HepG2 (cell line): ENCODE data around the gene WNT16. TPM values are rescaled to one million over a fixed set of nuclear protein-coding genes. Genes with fewer than 3 reads are reported as not detected.

Source experiments
- ATAC-seq: fragments of 200-7000 bp; cut with Tn5 transposase; 3 replicates; pipeline ENCODE4 v1.9.1; 2020; ENCODE audit warnings: mild to moderate bottlenecking, moderate library complexity
- BruUV-seq: library from RNA; stranded (reverse); fragments of 400-500 nt; replicated peaks from 2 replicates; lab custom pipeline; 2021; lab: Mats Ljungman, UMichigan
- CTCF ChIA-PET: fragments of 300-600 bp; formaldehyde crosslinking; extraction: SDS; loops from one replicate; lab custom pipeline; 2021; ENCODE audit warnings: low total read pairs, inconsistent platforms, low intra/inter-chr PET ratio; lab: Yijun Ruan, JAX
- POLR2A ChIA-PET: fragments of 350-600 bp; sonication (Branson Sonifier 250); formaldehyde crosslinking; loops from one replicate; lab custom pipeline; 2020; ENCODE audit warnings: antibody characterized with exemption, inconsistent platforms; lab: Yijun Ruan, JAX
- DNase-seq: peaks from one replicate; pipeline ENCODE4 v3.0.0-alpha.2; 2015; ENCODE audit warnings: low spot score
- FAIRE-seq: peaks from 3 replicates; lab custom pipeline; 2011; peaks lifted over from hg19 to GRCh38; lab: Jason Lieb, UNC
- H2AFZ ChIP-seq: one replicate; pipeline ENCODE4 v1.6.1; 2011; ENCODE audit warnings: low read length, inconsistent platforms
- H3K27ac ChIP-seq: fragments of 300-600 bp; 3 replicates; pipeline ENCODE4 v1.8.0; 2011; ENCODE audit warnings: mixed run types, mild to moderate bottlenecking, mixed read lengths, low read length, inconsistent platforms; ENCODE audit not compliant: insufficient read depth; ENCODE audit errors: extremely low read length
- H3K27me3 ChIP-seq, 2 experiments: fragments of 200-600 bp in 1 of 2; 2 replicates in 1 of 2; 3 replicates in 1 of 2; pipeline versions ENCODE4 v1.6.0 to v1.8.0; 2011; ENCODE audit warnings: low read length in 2 of 2, mild to moderate bottlenecking in 2 of 2, moderate library complexity in 2 of 2, inconsistent platforms in 1 of 2; ENCODE audit not compliant: insufficient read depth in 2 of 2, control insufficient read depth in 1 of 2
- H3K36me3 ChIP-seq, 2 experiments: fragments of 200-600 bp in 1 of 2; replicated peaks in 1 of 2; 2 replicates in 1 of 2; 3 replicates in 1 of 2; pipeline versions ENCODE4 v1.5.1 to v1.8.0; 2011; ENCODE audit warnings: low read length in 2 of 2, inconsistent platforms in 1 of 2; ENCODE audit not compliant: insufficient read depth in 2 of 2, control insufficient read depth in 1 of 2
- H3K4me1 ChIP-seq: 2 replicates; pipeline ENCODE4 v1.5.1; 2012; ENCODE audit warnings: low read length, inconsistent platforms; ENCODE audit not compliant: insufficient read depth
- H3K4me2 ChIP-seq: 2 replicates; pipeline ENCODE4 v1.6.0; 2011; ENCODE audit warnings: low read depth, low read length, inconsistent platforms
- H3K4me3 ChIP-seq, 3 experiments: fragments of 200-600 bp in 1 of 3; sonication (generic), shearing (Covaris generic) in 1 of 3; replicated peaks in 1 of 3; 2 replicates each; pipeline ENCODE4 v1.5.1; 2011 to 2016; ENCODE audit warnings: low read length in 3 of 3, inconsistent platforms in 2 of 3, low read depth in 2 of 3, mild to moderate bottlenecking in 2 of 3, control low read depth in 1 of 3, mixed read lengths in 1 of 3; ENCODE audit not compliant: insufficient read depth in 1 of 3
- H3K79me2 ChIP-seq: one replicate; pipeline ENCODE4 v1.6.1; 2011; ENCODE audit warnings: low read length, inconsistent platforms; ENCODE audit not compliant: insufficient read depth
- H3K9ac ChIP-seq: 2 replicates; pipeline ENCODE4 v1.6.0; 2011; ENCODE audit warnings: mild to moderate bottlenecking, low read depth, low read length, inconsistent platforms; ENCODE audit not compliant: insufficient read depth
- H3K9me3 ChIP-seq: 2 replicates; pipeline ENCODE4 v1.5.1; 2012; ENCODE audit warnings: mild to moderate bottlenecking, low read length
- H4K20me1 ChIP-seq: 2 replicates; pipeline ENCODE4 v1.6.0; 2011; ENCODE audit warnings: inconsistent platforms, mild to moderate bottlenecking, low read length, moderate library complexity; ENCODE audit not compliant: insufficient read depth
- PCBP2 ChIP-seq: fragments of 200-400 bp; formaldehyde crosslinking; optimal IDR thresholded peaks from 2 replicates; pipeline ENCODE3; 2018; ENCODE audit warnings: low read length, low read depth; ENCODE audit not compliant: poor library complexity, severe bottlenecking
- ZZZ3 ChIP-seq: sonication (generic); formaldehyde crosslinking; IDR thresholded peaks from 2 replicates; pipeline ENCODE4 v1.4.0; 2020; ENCODE audit warnings: missing genetic modification reagents, mild to moderate bottlenecking, borderline replicate concordance
- WGBS: methylation state at CpG from one replicate; pipeline ENCODE4 v1.1.6; 2017; ENCODE audit warnings: low lambda C conversion rate; 5-methylcytosine and 5-hydroxymethylcytosine counted together
- in situ Hi-C: cut with HindIII; loops from 2 replicates; pipeline ENCODE4 v1.10.0; 2017; ENCODE audit warnings: low pct_unique_long_range_greater_than_20kb; ENCODE audit not compliant: extremely low pct_ligation_motif_present
- intact Hi-C: fragments of 100-400 bp; cut with micrococcal nuclease; formaldehyde crosslinking; loops from one replicate; pipeline ENCODE4 v1.10.0; 2022; ENCODE audit not compliant: unreplicated experiment
- polyA plus RNA-seq, 8 experiments: library from polyadenylated mRNA; depleted of rRNA in 3 of 8; stranded (reverse) in 7 of 8; unstranded in 1 of 8; fragments of >200 nt; fragmentation: Illumina TruSeq in 4 of 8; extraction: Trizol in 4 of 8; gene quantifications; 2 replicates each; pipeline versions ENCODE4 v1.2.1 to v1.2.3, GENCODE V29; 2011 to 2016; ENCODE audit warnings: low read depth in 4 of 8, missing spikeins in 1 of 8, mixed read lengths in 1 of 8; ENCODE audit not compliant: insufficient read depth in 1 of 8
- total RNA-seq, 5 experiments: library from RNA; depleted of rRNA; stranded (reverse); fragments of >200 nt; fragmentation: Illumina TruSeq; extraction: Trizol; gene quantifications; 2 replicates each; pipeline ENCODE4 v1.2.3, GENCODE V29; 2016; ENCODE audit warnings: low read depth in 1 of 5
- TF ChIP-seq, protein P1 (sequence below): sonication (generic); formaldehyde crosslinking; IDR thresholded peaks from 2 replicates; pipeline ENCODE4 v1.5.1; 2020; ENCODE audit warnings: mild to moderate bottlenecking, missing genetic modification reagents, moderate library complexity
- TF ChIP-seq, protein P2 (sequence below): sonication (generic); formaldehyde crosslinking; IDR thresholded peaks from 2 replicates; pipeline ENCODE4 v1.4.0; 2020; ENCODE audit warnings: missing genetic modification reagents, borderline replicate concordance

WNT16 gene
- total and polyA plus RNA-seq, 2 of the 13 experiments (the other 11 are each of a cell fraction or from before 2014, with no cell fraction given) = not detected

DNA sequence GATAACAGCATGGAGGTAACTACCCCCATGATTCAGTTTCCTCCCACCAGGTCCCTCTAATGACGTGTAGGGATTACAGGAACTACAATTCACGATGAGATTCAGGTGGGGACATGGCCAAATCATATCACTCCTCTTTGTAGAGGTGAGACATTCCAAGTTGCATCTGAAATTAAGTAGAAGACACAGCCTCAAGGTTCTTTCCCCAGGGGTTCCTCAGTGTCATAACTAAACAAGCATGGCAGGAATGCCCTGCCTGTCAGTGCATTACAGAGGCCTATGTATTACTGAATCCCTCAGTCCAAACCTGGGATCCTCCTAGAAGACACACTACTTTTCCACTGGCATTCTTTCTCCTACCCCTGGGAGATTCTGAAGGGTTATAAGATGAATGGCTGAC, 42.6 kb upstream of the WNT16 start:
- no peaks in the 10 kb centered on the region for H3K36me3 ChIP-seq
- in situ Hi-C loops (no loop called here), intact Hi-C loops (no loop called here)
- no peak overlapping the region for H2AFZ ChIP-seq
- FAIRE-seq (no peak), DNase-seq (no peak), ATAC-seq (no peak)
- H3K9me3 ChIP-seq = peaks cover 14% of the 10 kb centered on the region
- POLR2A ChIA-PET = no interaction called here
- H4K20me1 ChIP-seq = no peaks in the 10 kb centered on the region
- no peaks in the 10 kb centered on the region for H3K79me2 ChIP-seq
- no peaks in the 10 kb centered on the region for H3K4me1 ChIP-seq
- no peak overlapping the region for H3K4me2 ChIP-seq
- no peak overlapping the region for H3K27ac ChIP-seq
- H3K9ac ChIP-seq = no peak overlapping the region
- BruUV-seq = no TSS peak
- WGBS = 38% methylated on average over 2 of the region's 2 CpGs
- H3K27me3 ChIP-seq = no peaks in the 10 kb centered on the region
- TF ChIP-seq ZZZ3 (CRISPR knock-in tag) = no peak
- CTCF ChIA-PET = no interaction called here
- H3K4me3 ChIP-seq = no peak overlapping the region

DNA sequence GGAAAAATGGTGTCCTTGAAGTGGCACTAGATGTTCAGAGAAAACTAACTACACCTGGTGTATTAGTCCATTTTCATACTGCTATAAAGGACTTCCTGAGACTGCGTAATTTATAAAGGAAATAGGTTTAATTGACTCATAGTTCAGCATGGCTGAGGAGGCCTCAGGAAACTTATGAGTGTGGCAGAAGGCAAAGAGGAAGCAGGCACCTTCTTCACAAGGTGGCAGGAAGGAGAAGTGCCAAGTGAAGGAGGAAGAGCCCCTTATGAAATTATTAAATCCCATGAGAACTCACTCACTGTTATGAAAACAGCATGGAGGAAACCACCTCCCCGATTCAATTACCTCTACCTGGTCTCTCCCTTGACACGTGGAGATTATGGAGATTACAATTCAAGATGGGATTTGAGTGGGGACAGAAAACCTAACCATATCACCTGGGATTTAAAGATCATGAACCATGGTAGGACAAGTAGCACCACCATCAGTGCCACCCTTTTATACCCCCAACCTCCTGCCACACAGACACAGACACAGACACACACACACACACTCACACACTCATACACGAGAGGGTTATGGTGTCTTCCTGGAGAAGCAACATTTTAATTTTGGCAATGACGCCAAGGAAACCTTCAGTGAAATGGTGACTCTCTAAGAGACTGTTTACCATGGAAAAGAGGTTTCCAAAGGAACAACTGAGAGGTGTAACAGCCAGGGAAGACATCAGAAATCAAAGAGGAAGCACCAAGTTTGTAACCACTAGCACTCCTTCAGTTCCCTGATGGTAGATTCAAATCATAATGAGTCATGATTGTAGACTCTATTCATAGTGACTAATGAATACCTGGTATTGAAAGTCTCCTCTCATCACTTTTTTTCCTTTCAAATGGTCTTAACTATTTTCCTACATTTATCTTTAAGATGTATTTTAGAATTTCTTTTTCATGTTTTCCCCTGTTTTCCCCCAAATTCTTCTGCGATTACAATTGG, 41.8 kb upstream of the WNT16 start:
- no peaks in the 10 kb centered on the region for H3K36me3 ChIP-seq
- H2AFZ ChIP-seq = no peak overlapping the region
- BruUV-seq = no TSS peak
- intact Hi-C loops (no loop called here), in situ Hi-C loops (no loop called here)
- POLR2A ChIA-PET = no interaction called here
- H3K27ac ChIP-seq = no peak overlapping the region
- FAIRE-seq = no peak
- no peaks in the 10 kb centered on the region for H3K4me1 ChIP-seq
- no peaks in the 10 kb centered on the region for H3K79me2 ChIP-seq
- H3K9ac ChIP-seq = no peak overlapping the region
- no peak overlapping the region for H3K4me2 ChIP-seq
- WGBS = 42% methylated on average over 6 of the region's 6 CpGs
- CTCF ChIA-PET = no interaction called here
- H3K4me3 ChIP-seq = no peak overlapping the region
- ATAC-seq = no peak
- DNase-seq = no peak
- H3K27me3 ChIP-seq = no peaks in the 10 kb centered on the region
- H4K20me1 ChIP-seq = no peaks in the 10 kb centered on the region
- H3K9me3 ChIP-seq = peaks cover 14% of the 10 kb centered on the region
- TF ChIP-seq, protein P1, sequence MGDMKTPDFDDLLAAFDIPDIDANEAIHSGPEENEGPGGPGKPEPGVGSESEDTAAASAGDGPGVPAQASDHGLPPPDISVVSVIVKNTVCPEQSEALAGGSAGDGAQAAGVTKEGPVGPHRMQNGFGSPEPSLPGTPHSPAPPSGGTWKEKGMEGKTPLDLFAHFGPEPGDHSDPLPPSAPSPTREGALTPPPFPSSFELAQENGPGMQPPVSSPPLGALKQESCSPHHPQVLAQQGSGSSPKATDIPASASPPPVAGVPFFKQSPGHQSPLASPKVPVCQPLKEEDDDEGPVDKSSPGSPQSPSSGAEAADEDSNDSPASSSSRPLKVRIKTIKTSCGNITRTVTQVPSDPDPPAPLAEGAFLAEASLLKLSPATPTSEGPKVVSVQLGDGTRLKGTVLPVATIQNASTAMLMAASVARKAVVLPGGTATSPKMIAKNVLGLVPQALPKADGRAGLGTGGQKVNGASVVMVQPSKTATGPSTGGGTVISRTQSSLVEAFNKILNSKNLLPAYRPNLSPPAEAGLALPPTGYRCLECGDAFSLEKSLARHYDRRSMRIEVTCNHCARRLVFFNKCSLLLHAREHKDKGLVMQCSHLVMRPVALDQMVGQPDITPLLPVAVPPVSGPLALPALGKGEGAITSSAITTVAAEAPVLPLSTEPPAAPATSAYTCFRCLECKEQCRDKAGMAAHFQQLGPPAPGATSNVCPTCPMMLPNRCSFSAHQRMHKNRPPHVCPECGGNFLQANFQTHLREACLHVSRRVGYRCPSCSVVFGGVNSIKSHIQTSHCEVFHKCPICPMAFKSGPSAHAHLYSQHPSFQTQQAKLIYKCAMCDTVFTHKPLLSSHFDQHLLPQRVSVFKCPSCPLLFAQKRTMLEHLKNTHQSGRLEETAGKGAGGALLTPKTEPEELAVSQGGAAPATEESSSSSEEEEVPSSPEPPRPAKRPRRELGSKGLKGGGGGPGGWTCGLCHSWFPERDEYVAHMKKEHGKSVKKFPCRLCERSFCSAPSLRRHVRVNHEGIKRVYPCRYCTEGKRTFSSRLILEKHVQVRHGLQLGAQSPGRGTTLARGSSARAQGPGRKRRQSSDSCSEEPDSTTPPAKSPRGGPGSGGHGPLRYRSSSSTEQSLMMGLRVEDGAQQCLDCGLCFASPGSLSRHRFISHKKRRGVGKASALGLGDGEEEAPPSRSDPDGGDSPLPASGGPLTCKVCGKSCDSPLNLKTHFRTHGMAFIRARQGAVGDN (CRISPR knock-in tag) = no peak
- TF ChIP-seq, protein P2, sequence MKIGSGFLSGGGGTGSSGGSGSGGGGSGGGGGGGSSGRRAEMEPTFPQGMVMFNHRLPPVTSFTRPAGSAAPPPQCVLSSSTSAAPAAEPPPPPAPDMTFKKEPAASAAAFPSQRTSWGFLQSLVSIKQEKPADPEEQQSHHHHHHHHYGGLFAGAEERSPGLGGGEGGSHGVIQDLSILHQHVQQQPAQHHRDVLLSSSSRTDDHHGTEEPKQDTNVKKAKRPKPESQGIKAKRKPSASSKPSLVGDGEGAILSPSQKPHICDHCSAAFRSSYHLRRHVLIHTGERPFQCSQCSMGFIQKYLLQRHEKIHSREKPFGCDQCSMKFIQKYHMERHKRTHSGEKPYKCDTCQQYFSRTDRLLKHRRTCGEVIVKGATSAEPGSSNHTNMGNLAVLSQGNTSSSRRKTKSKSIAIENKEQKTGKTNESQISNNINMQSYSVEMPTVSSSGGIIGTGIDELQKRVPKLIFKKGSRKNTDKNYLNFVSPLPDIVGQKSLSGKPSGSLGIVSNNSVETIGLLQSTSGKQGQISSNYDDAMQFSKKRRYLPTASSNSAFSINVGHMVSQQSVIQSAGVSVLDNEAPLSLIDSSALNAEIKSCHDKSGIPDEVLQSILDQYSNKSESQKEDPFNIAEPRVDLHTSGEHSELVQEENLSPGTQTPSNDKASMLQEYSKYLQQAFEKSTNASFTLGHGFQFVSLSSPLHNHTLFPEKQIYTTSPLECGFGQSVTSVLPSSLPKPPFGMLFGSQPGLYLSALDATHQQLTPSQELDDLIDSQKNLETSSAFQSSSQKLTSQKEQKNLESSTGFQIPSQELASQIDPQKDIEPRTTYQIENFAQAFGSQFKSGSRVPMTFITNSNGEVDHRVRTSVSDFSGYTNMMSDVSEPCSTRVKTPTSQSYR (CRISPR knock-in tag) = no peak
- TF ChIP-seq PCBP2 = no peak
